Motor neuron (in vitro differentiated cells): Measurements from ENCODE around the gene TFF1. TPM values are rescaled to one million over a fixed set of nuclear protein-coding genes. Genes with fewer than 3 reads are reported as not detected.
A peak's percentile ranks its signal among the peaks of the same experiment; 100 is the strongest.

Experiments
- ATAC-seq, 8 experiments: fragments of 200-7000 bp; cut with Tn5 transposase; replicated peaks in 6 of 8; 2 replicates each; pipeline ENCODE4 v1.8.0; 2021; ENCODE audit warnings: mild to moderate bottlenecking in 8 of 8, moderate library complexity in 8 of 8
- H3K27ac ChIP-seq, 2 donors: fragments of 250-450 bp; sonication (Bioruptor Pico); 2 replicates each; pipeline ENCODE4 v1.9.0; 2021; ENCODE audit warnings: antibody characterized with exemption in 2 of 2, mild to moderate bottlenecking in 2 of 2, moderate library complexity in 1 of 2
- H3K4me1 ChIP-seq, 2 donors: fragments of 250-450 bp; sonication (Bioruptor Pico); replicated peaks in 1 of 2; 2 replicates each; pipeline ENCODE4 v1.6.1; 2021; ENCODE audit warnings: antibody characterized with exemption in 2 of 2, mild to moderate bottlenecking in 2 of 2, moderate library complexity in 1 of 2
- H3K4me3 ChIP-seq, 5 donors: fragments of 250-450 bp; sonication (Bioruptor Pico); 2 replicates each; pipeline ENCODE4 v1.9.0; 2021; ENCODE audit warnings: antibody characterized with exemption in 5 of 5, mild to moderate bottlenecking in 5 of 5, moderate library complexity in 4 of 5
- WGBS, 10 experiments: fragments of 450-650 bp; shearing (Covaris generic); methylation state at CpG; one replicate each; pipeline ENCODE4 v1.0.0; 2022; 5-methylcytosine and 5-hydroxymethylcytosine counted together
- in situ Hi-C, 9 experiments: fragments of 400-800 bp; cut with MboI; loops; one replicate each; pipeline ENCODE4 v1.15.0; 2021; ENCODE audit warnings: low sequenced_read_pairs in 9 of 9, low pct_unique_long_range_greater_than_20kb in 2 of 9; ENCODE audit not compliant: unreplicated experiment in 9 of 9
- total RNA-seq, 8 experiments: library from RNA; unstranded; fragments of 300-600 nt; gene quantifications; 2 replicates each; pipeline versions ENCODE4 v1.2.3 to v1.2.4, GENCODE V29; 2022

TFF1 gene
- total RNA-seq, 8 experiments from 2014 or later, result 1.5 TPM; not detected in 7

DNA sequence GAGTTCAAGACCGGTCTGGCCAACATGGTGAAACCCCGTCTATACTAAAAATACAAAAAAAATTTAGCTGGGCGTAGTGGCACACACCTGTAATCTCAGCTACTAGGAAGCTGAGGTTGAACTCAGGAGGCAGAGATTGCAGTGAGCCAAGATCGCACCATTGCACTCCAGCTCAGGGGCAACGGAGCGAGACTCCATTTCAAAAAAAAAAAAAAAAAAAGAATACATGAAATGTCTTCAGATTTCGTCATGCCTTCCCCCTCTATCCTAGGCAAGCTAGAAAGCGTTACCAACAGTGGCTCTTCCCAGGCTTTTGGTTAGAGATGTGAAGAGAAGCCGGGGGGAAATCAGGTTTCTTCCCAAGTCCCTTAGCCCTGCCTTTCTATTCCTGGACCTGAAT is 3.6 kb downstream of the TFF1 start:
- WGBS, 10 experiments, result 6 to 94% (median 86%) methylated on average over 2 to 8 of the region's 9 CpGs; no CpG with 5 or more reads in 2 of the 10 experiments
- ATAC-seq, result no peak
- no peaks in the 10 kb centered on the region for H3K4me1 ChIP-seq
- in situ Hi-C loops, result loop anchor here in 1 of 9 experiments (25.0 kb wide), 1 partner anchor 100 kb away; no protein-coding TSS in a partner anchor
- no peak overlapping the region for H3K27ac ChIP-seq
- no peak overlapping the region for H3K4me3 ChIP-seq

DNA sequence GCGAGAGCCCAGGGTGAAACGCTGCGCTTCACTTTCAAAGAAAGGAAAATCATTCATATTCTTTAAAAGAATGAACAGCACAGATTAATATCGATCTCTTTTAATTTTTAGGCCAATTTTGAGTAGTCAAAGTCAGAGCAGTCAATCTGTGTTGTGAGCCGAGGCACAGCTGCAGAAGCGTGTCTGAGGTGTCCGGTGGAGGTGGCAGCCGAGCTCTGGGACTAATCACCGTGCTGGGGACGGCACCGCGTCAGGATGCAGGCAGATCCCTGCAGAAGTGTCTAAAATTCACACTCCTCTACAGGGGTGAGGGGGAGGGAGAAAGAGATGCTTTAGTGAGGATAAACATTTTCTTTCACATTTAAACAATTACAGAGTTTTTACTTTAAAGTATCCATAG is 4.1 kb downstream of the TFF1 start:
- in situ Hi-C loops, result loop anchor here in 1 of 9 experiments (25.0 kb wide), 1 partner anchor 100 kb away; no protein-coding TSS in a partner anchor
- Histone ChIP-seq H3K4me1 (no peaks in the 10 kb centered on the region), H3K27ac (no peak overlapping the region), H3K4me3 (no peak overlapping the region)
- ATAC-seq, result no peak
- WGBS, 10 experiments, result 0 to 88% (median 14%) methylated on average over 2 to 8 of the region's 12 CpGs; no CpG with 5 or more reads in 5 of the 10 experiments

DNA sequence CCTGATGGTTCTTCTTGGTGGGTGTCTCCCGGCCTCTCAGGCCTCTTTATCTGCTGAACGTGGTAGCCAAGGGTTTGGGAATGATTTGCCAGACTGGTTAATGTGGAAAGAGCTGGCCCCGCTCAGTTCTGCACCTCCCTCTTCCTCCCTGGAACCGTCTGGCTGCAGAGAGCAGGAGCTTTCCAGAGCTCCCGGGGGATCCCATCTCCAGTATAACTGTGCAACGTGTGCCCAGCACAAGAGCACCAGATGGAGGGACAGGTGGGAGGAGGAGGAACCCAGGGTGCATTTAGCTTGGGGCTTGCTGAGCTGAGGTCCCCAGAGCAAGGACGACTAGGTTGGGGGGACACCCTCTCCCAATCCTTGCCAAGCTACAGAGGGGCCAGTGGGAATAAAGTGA is 5.0 kb downstream of the TFF1 start:
- Histone ChIP-seq H3K27ac (no peak overlapping the region), H3K4me1 (no peaks in the 10 kb centered on the region), H3K4me3 (no peak overlapping the region)
- in situ Hi-C loops, result loop anchor here in 1 of 9 experiments (25.0 kb wide), 1 partner anchor 101 kb away; no protein-coding TSS in a partner anchor
- 13 to 60% (median 39%) methylated on average over 1 to 5 of the region's 7 CpGs; no CpG with 5 or more reads in 6 of the 10 experiments for WGBS, 10 experiments
- peak in 1 of 8 experiments; percentile 29 for ATAC-seq

- 0 to 80% (median 20%) methylated on average over 1 to 2 of the region's 2 CpGs; no CpG with 5 or more reads in 6 of the 10 experiments for WGBS, 10 experiments
- ATAC-seq, result no peak
- Histone ChIP-seq H3K4me3 (no peak overlapping the region), H3K27ac (no peak overlapping the region), H3K4me1 (no peaks in the 10 kb centered on the region)
- in situ Hi-C loops, result loop anchor here in 1 of 9 experiments (25.0 kb wide), 1 partner anchor 102 kb away; no protein-coding TSS in a partner anchor
These were observed 6.0 kb downstream of the TFF1 start for GRCh38 chr21:42360317-42360716.

- no peak for ATAC-seq
- 30 to 94% (median 70%) methylated on average over 4 to 12 of the region's 13 CpGs for WGBS, 10 experiments
- in situ Hi-C loops, result loop anchor here in 1 of 9 experiments (25.0 kb wide), 1 partner anchor 103 kb away; no protein-coding TSS in a partner anchor
- H3K27ac ChIP-seq, result no peak overlapping the region
- H3K4me3 ChIP-seq, result no peak overlapping the region
- no peaks in the 10 kb centered on the region for H3K4me1 ChIP-seq
These were observed 7.4 kb downstream of the TFF1 start for GRCh38 chr21:42358937-42359336.

- H3K4me1 ChIP-seq, result no peaks in the 10 kb centered on the region
- H3K27ac ChIP-seq, result no peak overlapping the region
- 60 to 100% (median 100%) methylated on average over 1 to 4 of the region's 12 CpGs; no CpG with 5 or more reads in 4 of the 10 experiments for WGBS, 10 experiments
- in situ Hi-C loops, result loop anchor here in 1 of 9 experiments (25.0 kb wide), 1 partner anchor 104 kb away; no protein-coding TSS in a partner anchor
- no peak for ATAC-seq
- no peak overlapping the region for H3K4me3 ChIP-seq
These were observed 8.1 kb downstream of the TFF1 start for GRCh38 chr21:42358261-42358660.

DNA sequence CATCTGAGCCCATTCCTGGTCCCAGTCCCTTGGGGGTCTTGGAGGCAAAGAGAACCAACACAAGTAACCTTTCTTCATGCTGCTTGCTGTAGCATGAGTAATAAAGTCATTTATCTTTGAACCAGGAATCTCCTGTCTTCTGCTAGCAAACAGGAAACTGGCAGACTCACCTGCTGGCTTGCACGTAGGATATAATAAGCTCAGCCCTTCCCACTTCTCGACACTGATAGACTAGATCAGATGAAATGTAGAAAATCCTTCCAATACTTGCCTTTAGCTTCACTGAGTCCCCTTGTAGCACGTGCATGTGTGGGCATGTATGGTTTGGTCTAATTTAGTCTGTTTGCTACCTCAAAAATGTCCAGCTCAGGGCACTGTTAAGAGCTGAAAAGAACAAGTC is 9.0 kb downstream of the TFF1 start:
- in situ Hi-C loops, result loop anchor here in 1 of 9 experiments (25.0 kb wide), 1 partner anchor 105 kb away; no protein-coding TSS in a partner anchor
- Histone ChIP-seq H3K4me3 (no peak overlapping the region), H3K4me1 (no peaks in the 10 kb centered on the region), H3K27ac (no peak overlapping the region)
- WGBS, 10 experiments, result 0 to 100% (median 26%) methylated on average over 1 to 3 of the region's 3 CpGs; no CpG with 5 or more reads in 2 of the 10 experiments
- ATAC-seq, result no peak

GRCh38 chr21:42356650-42357049 is 9.7 kb downstream of the TFF1 start:
- H3K4me3 ChIP-seq, result no peak overlapping the region
- in situ Hi-C loops, result loop anchor here in 1 of 9 experiments (25.0 kb wide), 1 partner anchor 106 kb away; no protein-coding TSS in a partner anchor
- no peak for ATAC-seq
- H3K27ac ChIP-seq, result no peak overlapping the region
- WGBS, 10 experiments, result 0 to 100% (median 47%) methylated on average over 1 to 6 of the region's 6 CpGs; no CpG with 5 or more reads in 2 of the 10 experiments
- no peaks in the 10 kb centered on the region for H3K4me1 ChIP-seq

- no peak overlapping the region for H3K4me3 ChIP-seq
- in situ Hi-C loops, result loop anchor here in 1 of 9 experiments (25.0 kb wide), 1 partner anchor 106 kb away; no protein-coding TSS in a partner anchor
- peaks cover 0 to 4% of the 10 kb centered on the region in 2 donors for H3K4me1 ChIP-seq
- no peak overlapping the region for H3K27ac ChIP-seq
- ATAC-seq, result no peak
- WGBS, 10 experiments, result 14 to 100% (median 71%) methylated on average over 1 to 2 of the region's 2 CpGs; no CpG with 5 or more reads in 1 of the 10 experiments
These were observed 10.3 kb downstream of the TFF1 start for GRCh38 chr21:42356046-42356445.

DNA sequence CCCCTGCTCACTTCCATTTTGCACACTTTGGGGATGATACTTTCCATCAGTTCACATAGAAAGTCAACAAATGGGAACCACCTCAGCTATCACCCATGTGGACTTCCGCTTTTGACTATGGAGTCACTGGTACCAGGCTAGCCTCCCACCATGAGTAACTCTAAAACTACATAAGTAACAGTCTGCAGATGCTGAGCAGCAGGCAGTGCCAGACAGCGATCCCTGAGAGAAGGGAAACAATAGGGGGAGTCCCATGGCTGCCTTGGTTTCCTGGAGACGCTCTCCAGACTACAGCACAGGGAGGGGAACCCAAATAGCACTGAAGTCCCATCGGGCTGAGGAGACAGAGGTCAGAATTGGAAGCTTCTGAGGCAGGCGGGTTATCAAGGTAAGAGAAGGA is 12.7 kb downstream of the TFF1 start:
- in situ Hi-C loops, result loop anchor here in 1 of 9 experiments (25.0 kb wide), 1 partner anchor 109 kb away; no protein-coding TSS in a partner anchor
- 0 to 100% (median 76%) methylated on average over 1 to 2 of the region's 5 CpGs; no CpG with 5 or more reads in 4 of the 10 experiments for WGBS, 10 experiments
- peaks cover 0 to 12% of the 10 kb centered on the region in 2 donors for H3K4me1 ChIP-seq
- H3K4me3 ChIP-seq, result no peak overlapping the region
- ATAC-seq, result no peak
- no peak overlapping the region for H3K27ac ChIP-seq

GRCh38 chr21:42352441-42353095 is 13.8 kb downstream of the TFF1 start:
- Histone ChIP-seq H3K4me3 (no peak overlapping the region), H3K4me1 (peaks cover 0 to 12% of the 10 kb centered on the region in 2 donors), H3K27ac (no peak overlapping the region)
- 40 to 100% (median 76%) methylated on average over 1 to 8 of the region's 14 CpGs; no CpG with 5 or more reads in 2 of the 10 experiments for WGBS, 10 experiments
- in situ Hi-C loops, result loop anchor here in 1 of 9 experiments (25.0 kb wide), 1 partner anchor 110 kb away; no protein-coding TSS in a partner anchor
- peak in 3 of 8 experiments; percentile 27 to 43 (median 34) for ATAC-seq

DNA sequence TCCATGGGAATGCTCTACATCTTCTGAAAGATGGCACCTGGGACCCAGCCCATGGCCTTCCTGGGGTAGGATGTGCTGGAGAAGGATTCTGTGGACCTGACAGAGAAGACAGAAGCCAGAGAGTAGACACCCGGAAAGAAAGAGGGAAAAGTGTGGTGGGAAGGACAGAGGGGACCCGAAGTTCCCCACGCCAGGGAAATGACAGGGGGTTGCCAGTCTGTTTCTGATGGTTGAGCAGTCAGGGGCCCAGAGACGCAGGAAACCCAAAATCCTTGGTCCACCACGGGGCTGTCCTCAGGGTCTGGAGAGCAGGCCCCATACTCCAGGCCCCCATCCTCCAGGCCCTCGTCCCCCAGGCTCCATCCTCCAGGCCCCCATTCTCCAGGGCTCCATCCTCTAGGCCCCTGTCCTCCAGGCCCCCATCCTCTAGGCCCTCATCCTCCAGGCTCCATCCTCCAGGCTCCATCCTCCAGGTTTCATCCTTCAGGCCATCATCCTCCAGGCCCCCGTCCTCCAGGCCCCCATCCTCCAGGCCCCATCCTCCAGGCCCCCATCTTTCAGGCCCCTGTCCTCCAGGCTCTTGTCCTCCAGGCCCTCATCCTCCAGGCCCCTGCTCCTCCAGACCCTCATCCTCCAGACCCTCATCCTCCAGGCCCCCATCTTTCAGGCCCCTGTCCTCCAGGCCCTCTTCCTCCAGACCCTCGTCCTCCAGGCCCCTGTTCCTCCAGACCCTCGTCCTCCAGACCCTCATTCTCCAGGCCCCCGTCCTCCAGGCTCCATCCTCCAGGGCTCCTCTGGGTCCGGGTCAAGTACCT is 14.5 kb downstream of the TFF1 start:
- no peak overlapping the region for H3K4me3 ChIP-seq
- peaks cover 0 to 12% of the 10 kb centered on the region in 2 donors for H3K4me1 ChIP-seq
- WGBS, 10 experiments, result 13 to 85% (median 50%) methylated on average over 1 to 4 of the region's 11 CpGs; no CpG with 5 or more reads in 6 of the 10 experiments
- no peak overlapping the region for H3K27ac ChIP-seq
- no peak for ATAC-seq
- in situ Hi-C loops, result loop anchor here in 1 of 9 experiments (25.0 kb wide), 1 partner anchor 110 kb away; no protein-coding TSS in a partner anchor
